ENCODE measurements around the gene SEPTIN1. TPM values are rescaled to one million over a fixed set of nuclear protein-coding genes. Genes with fewer than 3 reads are reported as not detected.

The SEPTIN1 gene
- polyA plus RNA-seq, 3 donors: 0.31 to 0.60 (median 0.49) TPM

- H3K27me3 ChIP-seq (ENCODE audit: control insufficient read depth in 2 of 2, insufficient read depth in 2 of 2, low read length in 2 of 2): no peaks in the 10 kb centered on the region
- DNase-seq: peak in 1 of 3 donors; percentile 51
- peak overlapping the region; percentile 57 to 96 (median 60) for H3K4me3 ChIP-seq (replicated peaks in 1 of 3; ENCODE audit: low read depth in 2 of 3, low read length in 3 of 3)
- Mint-ChIP-seq H3K9me3 (peaks cover 0 to 6% (median 0%) of the 10 kb centered on the region in 7 donors), H3K27ac (peak overlapping the region; percentile 86 to 97 (median 94)), H3K36me3 (peaks cover 23 to 34% of the 10 kb centered on the region in 2 donors), H3K27me3 (ENCODE audit: low read depth in 3 of 3) (peaks cover 0 to 6% (median 0%) of the 10 kb centered on the region in 3 donors), H3K4me1 (peaks cover 43% of the 10 kb centered on the region), H3K4me3 (peak overlapping the region; percentile 92 to 97)
- peak overlapping the region; percentile 100 for H3K4me2 ChIP-seq (replicated peaks; ENCODE audit: extremely low read depth, low read length, poor library complexity, severe bottlenecking)
- peak overlapping the region; percentile 68 to 86 for H3K27ac ChIP-seq (ENCODE audit: low read depth in 1 of 2, low read length in 2 of 2)
- peaks cover 22 to 36% of the 10 kb centered on the region in 2 donors for H3K36me3 ChIP-seq (replicated peaks in 1 of 2; ENCODE audit: control insufficient read depth in 1 of 2, insufficient read depth in 2 of 2, low read length in 2 of 2)
- no peak for TF ChIP-seq CTCF (IDR thresholded peaks at IDR 0.05)
- intact Hi-C loops (cut with micrococcal nuclease): no loop called here
- H3K4me1 ChIP-seq (ENCODE audit: control insufficient read depth in 1 of 2, insufficient read depth in 2 of 2, low read length in 2 of 2): peaks cover 27 to 40% of the 10 kb centered on the region in 2 donors
- 6% methylated on average over 2 of the region's 4 CpGs for WGBS (ENCODE audit: insufficient coverage)
- peak overlapping the region; percentile 88 for H3K9ac ChIP-seq (ENCODE audit: insufficient read depth, low read length, poor library complexity, severe bottlenecking)
- peaks cover 54% of the 10 kb centered on the region for H4K20me1 ChIP-seq (ENCODE audit: insufficient read depth, low read length)
- no peak overlapping the region for H2AFZ ChIP-seq (ENCODE audit: insufficient read depth, low read depth, low read length, poor library complexity, severe bottlenecking)
- peaks cover 63% of the 10 kb centered on the region for H3K79me2 ChIP-seq (ENCODE audit: insufficient read depth, low read length)
- H3K9me3 ChIP-seq (replicated peaks in 1 of 2; ENCODE audit: control insufficient read depth in 1 of 2, insufficient read depth in 1 of 2, low read length in 2 of 2): no peaks in the 10 kb centered on the region
Observed at GRCh38 chr16:30368792-30369090, 13.6 kb downstream of the SEPTIN1 start.

GRCh38 chr16:30368122-30368791 is 14.1 kb downstream of the SEPTIN1 start:
- Histone ChIP-seq H3K79me2 (ENCODE audit: insufficient read depth, low read length) (peaks cover 68% of the 10 kb centered on the region), H2AFZ (ENCODE audit: insufficient read depth, low read depth, low read length, poor library complexity, severe bottlenecking) (no peak overlapping the region), H3K27ac (ENCODE audit: low read depth in 1 of 2, low read length in 2 of 2) (peak overlapping the region; percentile 68 to 86), H3K27me3 (ENCODE audit: control insufficient read depth in 2 of 2, insufficient read depth in 2 of 2, low read length in 2 of 2) (no peaks in the 10 kb centered on the region), H3K4me1 (ENCODE audit: control insufficient read depth in 1 of 2, insufficient read depth in 2 of 2, low read length in 2 of 2) (peaks cover 27 to 40% of the 10 kb centered on the region in 2 donors), H3K9ac (ENCODE audit: insufficient read depth, low read length, poor library complexity, severe bottlenecking) (peak overlapping the region; percentile 88), H3K9me3 (replicated peaks in 1 of 2; ENCODE audit: control insufficient read depth in 1 of 2, insufficient read depth in 1 of 2, low read length in 2 of 2) (no peaks in the 10 kb centered on the region), H3K36me3 (replicated peaks in 1 of 2; ENCODE audit: control insufficient read depth in 1 of 2, insufficient read depth in 2 of 2, low read length in 2 of 2) (peaks cover 25 to 41% of the 10 kb centered on the region in 2 donors), H3K4me2 (replicated peaks; ENCODE audit: extremely low read depth, low read length, poor library complexity, severe bottlenecking) (peak overlapping the region; percentile 100), H4K20me1 (ENCODE audit: insufficient read depth, low read length) (peaks cover 58% of the 10 kb centered on the region), H3K4me3 (replicated peaks in 1 of 3; ENCODE audit: low read depth in 2 of 3, low read length in 3 of 3) (peak overlapping the region; percentile 57 to 96 (median 60))
- Mint-ChIP-seq H3K36me3 (peaks cover 28 to 39% of the 10 kb centered on the region in 2 donors), H3K27ac (peak overlapping the region; percentile 86 to 97 (median 94)), H3K4me1 (peaks cover 43% of the 10 kb centered on the region), H3K27me3 (ENCODE audit: low read depth in 3 of 3) (peaks cover 0 to 6% (median 0%) of the 10 kb centered on the region in 3 donors), H3K4me3 (peak overlapping the region; percentile 92 to 97), H3K9me3 (peaks cover 0 to 6% (median 0%) of the 10 kb centered on the region in 7 donors)
- peak; percentile 70 to 89 (median 85) for DNase-seq
- intact Hi-C loops (cut with micrococcal nuclease): no loop called here
- WGBS (ENCODE audit: insufficient coverage): 100% methylated on average over 1 of the region's 8 CpGs
- TF ChIP-seq CTCF (IDR thresholded peaks at IDR 0.05): no peak

Data from CD14-positive monocyte (primary cell).